NCI-H2029 treated with DMSO at 0.1 percent for 48 hours (cell line): ENCODE results near the gene KDM4B.
"Not testable (repeated sequence)": the region's sequence is repeated elsewhere in the genome, so short reads cannot be mapped to it uniquely, and the experiment has no call there.

ENCODE experiments used
- DNase-seq: peaks from one replicate; lab custom pipeline; 2025; lab: John Stamatoyannopoulos, UW

KDM4B gene

DNA sequence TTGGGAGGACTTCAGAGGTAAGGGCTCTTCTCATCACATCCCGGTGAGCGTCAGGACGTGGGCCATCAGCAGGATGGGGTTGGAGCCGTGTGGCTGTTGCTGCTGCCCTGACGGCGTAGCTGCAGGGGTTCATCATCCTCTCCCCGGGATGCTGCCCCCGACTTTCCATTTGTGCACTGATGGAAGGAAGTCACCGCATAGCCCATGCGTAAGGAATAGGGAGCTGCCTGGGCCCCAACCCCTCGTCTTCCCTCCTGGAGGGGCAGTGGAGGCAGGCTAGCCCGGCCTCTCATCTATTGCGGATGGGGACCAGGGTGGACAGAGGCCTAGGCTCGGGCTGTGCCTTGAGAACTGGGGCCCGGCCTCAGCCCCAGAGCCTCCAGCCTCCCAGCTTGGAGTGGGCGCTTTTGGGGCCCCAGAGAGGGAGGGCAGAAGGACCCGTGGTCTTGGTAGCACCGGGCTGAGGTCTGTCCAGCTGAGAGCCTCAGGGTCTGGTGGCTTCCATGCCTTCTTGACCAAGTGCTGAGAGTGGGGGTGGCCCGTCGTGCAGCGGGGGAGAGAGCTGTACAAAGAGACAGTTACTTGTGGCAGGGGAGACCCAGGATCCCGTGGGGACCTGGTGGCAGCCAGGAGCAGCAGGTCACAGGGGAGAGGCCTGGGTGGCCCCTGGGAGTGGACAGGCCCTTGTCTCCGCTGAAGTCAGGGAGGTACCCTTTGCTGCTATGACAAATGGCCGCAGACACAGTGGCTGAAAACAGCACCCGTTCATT lies 44.0 kb downstream of the KDM4B start:
- no peak for DNase-seq

DNA sequence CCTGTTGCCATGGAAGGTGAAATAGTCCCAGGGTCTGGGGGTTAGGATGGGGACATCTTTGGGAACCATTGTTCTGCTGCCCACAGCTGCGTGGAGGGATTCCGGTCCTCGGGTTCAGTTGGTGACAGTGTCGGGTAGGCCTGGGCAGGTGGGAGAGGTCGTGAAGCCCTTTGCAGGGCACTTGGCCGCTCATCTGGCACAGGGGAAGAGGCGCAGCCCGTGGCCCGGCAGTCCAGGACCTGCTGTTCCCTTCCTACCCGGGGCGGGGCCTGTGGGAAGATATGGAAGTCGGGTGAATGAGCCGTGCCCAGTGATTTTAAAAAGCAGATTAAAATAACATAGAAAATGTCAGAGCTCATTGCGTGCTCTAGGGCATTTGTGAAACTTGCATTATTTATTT lies 44.8 kb downstream of the KDM4B start:
- DNase-seq, result no peak

DNA sequence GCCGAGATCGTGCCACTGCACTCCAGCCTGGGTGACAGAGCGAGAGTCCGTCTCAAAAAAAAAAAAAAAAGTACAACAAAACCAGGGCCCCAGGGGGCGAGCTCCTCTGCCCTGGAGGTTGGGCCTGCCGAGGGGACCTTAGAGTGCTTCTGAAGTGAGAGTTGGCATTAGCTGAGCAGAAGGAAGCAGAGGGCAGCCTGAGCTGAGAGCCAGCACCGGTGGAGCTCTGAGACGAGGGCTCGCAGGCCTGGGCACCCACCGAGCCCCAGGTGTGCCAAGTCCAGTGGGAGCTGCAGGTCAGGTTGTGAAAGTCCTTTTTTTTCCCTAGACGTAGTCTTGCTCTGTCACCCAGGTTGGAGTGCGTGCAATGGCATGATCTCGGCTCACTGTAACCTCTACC lies 46.0 kb downstream of the KDM4B start:
- no peak for DNase-seq

DNA sequence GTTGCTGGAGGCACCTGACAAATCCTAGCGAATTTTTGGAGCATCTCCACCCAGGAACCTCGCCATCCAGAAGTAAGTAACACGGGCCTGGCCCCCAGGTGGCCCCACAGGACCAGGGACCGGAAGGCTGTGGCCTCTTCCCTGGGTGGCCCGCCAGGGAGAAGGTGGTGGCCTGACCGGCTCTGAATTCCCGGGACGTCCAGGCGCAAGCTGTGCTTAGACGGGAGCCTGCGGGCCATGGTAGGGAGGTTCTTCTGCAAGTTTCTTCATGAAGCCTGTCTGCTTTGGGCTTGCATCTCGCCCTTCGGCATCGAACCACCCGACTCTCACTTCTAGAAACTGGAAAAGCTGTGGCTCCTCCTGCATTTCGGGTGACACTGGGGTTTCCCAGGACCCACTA lies 47.4 kb downstream of the KDM4B start:
- no peak for DNase-seq

DNA sequence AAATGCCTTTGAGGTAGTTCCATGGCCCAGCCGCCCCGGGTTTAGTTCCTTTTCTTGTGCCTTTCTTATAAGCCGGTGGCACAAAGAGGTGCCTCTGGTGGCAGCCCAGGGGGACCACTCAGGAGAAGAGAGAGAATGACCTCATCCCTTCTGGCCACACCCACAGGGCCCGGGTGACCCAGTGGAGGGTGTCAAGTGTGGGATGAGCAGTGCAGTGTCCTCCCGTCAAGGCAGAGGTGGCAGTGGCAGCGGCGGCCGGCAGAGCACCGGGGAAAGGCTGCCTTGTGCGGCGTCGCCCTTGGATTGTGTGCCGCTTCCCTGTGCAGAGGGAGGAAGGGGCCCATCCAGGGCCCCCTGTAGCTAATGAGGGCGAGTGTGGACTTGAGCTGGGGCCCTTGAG lies 47.9 kb downstream of the KDM4B start:
- DNase-seq, result no peak

DNA sequence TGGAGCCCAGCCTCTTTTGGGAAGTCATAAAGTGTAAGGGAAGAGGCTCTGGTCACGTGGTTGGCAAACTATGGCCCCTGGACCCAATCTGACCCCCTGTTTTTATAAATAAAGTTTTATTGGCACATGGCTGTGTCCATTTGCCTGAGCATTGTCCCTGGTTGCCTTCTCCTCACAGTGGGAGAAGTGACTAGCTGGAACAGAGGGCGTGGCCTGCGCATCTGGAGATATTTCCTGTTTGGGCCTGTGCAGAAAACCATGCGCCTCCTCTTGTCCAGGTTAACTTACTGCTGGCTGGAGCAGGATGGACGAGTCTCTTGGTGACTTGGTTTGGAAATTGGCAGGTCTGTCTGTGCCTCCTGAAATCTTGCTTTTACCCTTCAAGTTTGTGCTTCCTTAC lies 48.3 kb downstream of the KDM4B start:
- no peak for DNase-seq

DNA sequence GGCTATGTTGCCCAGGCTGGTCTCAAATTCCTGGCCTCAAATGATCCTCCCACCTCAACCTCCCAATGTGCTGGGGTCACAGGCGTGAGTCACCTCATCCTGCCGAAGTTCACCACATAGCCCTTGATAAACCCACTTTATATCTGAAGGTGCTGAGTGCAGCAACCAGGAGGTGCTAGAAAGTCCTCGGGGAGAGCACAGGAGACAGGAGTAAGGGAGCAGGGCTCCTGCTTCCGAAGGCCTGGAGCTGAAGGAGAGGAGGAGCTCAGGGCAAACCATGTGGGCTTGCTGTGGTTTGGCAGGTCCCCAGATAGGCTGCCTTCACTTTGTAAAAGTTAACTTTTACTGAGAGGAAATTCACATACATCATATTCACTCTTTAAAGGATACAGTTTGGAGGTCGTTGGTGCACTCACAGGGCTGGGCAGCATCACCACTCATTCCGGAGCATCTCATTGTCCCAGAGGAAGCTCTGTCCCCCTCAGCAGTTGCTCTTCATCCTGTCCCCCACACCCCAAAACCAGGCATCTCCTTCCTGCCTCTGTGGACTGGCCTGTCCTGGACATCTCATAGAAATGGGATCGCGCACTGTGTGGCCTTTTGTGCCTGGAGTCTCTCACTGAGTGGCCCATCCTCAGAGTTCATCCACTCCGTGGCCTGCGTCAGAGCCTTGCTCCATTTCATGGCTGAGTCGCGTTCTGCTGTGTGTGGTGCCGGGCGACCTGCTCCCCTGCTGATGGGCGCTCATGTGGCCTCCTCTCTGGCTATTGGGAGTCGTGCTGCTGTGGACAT lies 49.5 kb downstream of the KDM4B start:
- DNase-seq, result no peak

DNA sequence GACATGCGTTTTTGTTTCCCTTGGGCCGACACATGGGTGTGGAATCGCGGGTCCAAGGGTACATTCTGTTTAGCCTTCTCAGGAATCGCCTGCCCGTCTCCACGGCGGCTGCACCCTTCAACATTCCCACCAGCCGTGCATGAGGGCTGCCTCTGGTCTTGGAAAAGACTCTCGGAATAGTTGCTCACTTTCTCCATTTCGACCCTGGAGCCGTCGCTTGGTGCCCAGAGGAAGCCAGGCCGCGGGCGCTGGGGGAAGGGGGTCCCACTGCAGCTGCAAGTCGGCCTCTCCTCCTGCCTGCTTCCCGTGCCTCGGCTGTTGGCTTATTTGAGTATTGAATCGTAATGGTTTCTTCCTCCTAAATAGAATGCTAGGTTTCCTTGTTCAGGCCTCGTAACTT lies 51.5 kb downstream of the KDM4B start:
- DNase-seq, result no peak

DNA sequence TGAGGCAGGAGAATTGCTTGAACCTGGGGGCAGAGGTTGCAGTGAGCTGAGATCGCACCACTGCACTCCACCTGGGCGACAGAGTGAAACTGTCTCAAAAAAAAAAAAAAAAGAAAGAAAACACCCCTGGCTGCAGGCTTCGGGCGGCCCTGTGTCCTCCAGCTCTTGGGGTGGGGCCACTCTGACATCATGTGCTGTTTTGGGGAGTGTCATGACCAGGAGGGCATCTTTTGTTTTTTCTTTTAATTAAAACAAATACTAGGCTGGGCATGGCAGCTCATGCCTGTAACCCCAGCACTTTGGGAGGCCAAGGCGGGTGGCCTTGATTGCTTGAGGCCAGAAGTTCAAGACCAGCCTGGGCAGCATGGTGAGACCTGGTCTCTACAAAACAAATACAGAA lies 52.1 kb downstream of the KDM4B start:
- no peak for DNase-seq

DNA sequence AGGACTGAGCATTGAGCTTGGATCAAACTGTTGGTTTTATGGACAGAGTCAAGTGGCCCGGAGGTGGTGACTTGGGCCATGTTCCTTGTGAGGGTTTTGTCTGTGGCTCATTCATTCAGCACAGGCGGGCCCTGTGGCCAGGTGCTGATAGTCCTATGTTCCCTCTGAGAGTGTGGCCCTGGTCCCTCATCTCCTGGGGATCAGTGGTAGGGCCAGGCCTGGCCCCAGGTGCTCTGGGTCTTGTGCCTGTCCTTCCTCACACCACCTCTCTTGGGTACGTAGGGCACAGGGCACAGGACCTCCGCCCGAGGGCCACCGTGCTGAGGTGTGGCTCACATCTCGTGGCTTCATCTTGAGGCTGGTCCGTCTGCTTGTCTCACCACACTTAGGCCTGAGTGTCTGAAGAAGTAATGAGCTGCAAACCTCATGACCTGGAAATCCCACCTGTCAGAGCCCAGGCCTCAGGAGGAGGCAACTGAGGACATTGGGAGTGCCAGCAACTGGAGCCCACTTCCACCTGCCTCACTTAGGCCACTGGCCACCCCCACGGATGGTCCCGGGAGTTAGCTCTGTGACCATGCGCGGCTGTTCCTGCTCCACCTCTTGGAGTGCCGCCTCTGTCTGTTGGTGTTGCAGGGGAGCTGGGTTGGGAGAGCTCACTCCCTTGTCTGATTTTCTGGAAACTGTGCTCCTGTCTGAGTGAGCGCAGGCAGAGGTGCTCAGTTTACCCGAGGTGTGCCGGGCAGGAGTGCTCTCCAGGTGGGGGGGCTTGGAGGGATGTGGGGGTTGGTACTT lies 53.4 kb downstream of the KDM4B start:
- DNase-seq, result no peak

DNA sequence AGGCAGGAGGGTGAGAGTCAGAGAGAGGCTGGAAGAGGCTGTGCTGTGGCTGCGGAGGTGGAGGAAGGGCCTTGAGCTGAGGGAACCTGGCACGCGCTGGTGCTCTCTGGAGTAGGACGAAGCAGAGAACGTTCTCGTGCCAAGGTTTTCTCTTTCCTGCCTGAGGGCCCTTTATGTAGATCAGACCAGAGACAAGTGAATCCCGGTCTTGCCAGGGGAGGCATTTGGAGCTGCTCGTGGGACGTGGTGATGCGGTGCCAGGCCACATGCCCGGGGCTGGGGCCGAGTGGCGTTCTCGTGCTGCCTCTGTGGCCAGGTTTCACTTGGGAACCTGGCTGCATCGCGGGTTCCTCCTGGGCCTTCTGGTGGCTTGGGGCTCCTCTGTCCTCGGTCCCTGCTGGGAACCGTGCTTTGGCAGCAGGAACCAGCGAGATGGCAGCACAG lies 54.2 kb downstream of the KDM4B start:
- no peak for DNase-seq

DNA sequence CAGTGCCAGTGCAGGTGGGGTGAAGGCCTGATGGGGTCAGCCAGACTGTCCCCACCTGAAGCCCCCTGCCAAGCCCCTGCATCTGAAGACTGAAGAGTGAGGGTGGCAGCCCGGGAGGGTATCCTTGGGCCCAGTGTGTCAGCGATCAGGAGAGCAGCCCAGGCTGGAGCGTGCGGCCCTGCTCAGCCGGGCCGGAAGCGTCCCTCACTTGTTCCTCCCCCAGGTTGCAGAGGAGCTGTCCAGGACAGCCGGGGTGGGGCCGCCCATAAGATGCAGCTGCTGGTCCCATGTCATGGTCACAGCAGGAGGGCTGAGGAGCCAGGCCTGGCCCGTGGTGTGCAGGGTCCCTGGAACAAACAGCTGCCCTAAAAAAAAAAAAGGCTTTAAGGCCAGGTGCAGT lies 55.4 kb downstream of the KDM4B start:
- DNase-seq, result no peak

DNA sequence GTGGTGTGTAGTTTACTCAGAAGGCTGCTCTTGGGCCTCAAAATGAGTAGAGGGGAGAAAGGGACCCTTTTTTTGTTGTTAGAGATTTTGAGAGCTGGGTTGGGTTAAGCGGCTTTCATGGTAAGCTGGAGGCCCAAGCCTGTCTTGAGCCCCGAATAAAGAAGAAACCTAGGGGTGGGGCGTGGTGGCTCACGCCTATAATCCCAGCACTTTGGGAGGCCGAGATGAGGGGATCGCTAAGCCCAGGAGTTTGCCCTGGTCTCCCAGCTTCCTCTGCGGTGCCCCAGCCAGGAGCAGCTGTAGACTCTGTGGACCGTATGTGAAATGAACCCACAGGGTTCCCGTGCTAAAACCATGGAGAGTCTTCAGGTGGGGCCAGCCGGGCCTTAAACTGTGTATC lies 56.1 kb downstream of the KDM4B start:
- no peak for DNase-seq

DNA sequence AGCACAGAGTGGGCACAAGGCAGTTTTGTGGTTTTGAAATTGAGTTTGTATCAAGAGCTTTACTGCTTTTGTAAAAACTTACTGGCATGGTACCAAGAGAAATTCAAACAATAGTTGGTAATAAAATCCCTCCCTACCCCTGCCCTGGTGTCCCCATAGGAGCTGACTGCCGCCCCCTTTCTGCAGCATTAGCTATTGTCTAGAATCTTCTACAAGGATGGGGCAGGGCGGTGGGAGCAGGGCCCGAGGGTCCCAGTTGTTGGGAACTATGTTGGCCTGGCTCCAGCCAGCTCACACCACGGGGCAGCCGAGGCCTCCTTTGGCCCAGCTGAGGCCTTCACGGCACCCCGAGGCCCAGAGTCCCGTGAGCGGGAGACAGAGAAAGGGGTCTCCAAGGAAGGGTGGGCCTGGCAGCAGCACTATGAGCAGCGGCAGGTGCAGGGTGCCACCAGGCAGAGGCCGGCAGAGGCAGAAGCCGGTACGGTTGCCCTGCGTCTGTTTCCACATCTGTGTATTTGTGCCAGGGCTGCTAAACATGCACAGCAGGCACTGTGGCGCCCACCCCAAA lies 57.9 kb downstream of the KDM4B start:
- DNase-seq, result no peak

DNA sequence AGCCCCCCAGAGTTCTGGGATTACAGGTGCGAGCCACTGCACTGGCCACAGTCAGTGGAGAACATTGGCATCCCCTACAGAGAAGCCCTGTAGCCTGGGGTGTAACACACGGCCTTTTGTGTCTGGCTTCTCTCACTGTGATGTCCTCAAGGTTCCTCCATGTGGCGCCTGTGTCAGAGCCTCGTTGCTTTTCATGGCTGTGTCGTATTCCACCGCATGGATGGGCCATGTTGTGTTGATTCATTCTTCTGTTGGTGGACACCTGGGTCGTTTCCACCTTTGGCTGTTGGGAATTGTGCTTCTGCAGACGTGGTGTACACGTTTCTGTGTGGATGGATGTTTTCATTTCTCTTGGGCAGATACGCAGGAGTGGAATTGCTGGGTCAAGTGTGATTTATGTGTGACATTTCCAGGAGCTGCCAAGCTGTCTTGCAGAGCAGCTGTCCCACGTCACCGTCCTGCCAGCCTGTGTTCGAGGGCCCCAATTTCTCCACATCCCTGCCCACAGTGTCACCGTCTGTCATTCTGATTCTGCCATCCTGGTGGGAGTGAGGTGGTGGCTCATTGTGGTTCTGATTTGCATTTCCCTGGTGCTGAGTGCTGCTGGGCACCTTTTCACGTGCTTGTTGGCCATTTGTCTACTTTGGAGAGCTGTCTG lies 59.4 kb downstream of the KDM4B start:
- no peak for DNase-seq

DNA sequence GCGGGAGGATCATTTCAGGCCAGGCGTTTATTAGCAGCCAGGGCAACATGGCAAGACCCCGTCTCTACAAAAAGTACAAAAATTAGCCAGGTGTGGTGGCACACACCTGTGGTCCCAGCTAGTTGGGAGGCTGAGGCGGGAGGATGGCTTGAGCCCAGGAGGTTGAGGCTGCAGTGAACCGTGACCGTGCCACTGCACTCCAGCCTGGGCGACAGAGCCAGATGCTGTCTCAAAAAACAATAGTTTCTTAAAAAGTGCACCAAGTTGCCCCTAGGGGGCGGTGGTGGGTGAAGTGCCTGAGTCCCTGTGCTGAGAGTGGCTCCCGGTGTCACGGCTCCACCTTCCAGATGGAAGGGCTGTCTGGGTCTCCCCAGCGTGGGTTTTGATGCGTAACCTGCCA lies 60.7 kb downstream of the KDM4B start:
- DNase-seq, result not testable (repeated sequence)

DNA sequence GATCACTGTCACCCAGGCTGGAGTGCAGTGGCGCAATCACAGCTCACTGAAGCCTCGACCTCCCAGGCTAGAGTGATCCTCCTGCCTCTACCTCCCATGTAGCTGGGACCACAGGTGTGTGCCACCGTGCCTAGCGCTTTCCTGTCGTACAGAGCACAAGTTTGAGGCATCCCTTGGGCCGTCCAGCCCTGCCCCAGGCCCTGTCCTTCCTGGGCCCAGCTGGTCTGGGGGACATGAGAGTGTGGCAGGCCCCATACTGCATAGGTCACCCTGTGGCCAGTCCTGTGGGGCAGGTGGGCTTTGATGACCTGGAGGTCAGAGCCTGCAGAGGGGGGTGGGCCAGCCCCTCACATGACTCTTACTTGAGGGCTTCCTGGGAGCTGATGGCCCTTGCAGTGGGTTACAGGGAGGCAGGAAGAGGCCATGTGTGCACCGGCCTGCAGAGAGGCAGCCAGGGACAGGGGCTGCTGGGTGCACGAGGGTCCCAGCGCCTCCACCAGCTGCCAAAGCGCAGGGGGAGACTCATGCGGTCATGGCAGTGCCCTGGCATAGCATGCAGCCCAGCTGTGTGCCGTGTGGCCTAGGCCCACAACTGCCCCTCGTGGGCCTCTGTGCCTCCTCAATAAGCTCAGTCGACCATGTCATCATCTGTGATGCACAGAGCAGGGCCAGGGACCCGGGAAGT lies 61.4 kb downstream of the KDM4B start:
- no peak for DNase-seq

DNA sequence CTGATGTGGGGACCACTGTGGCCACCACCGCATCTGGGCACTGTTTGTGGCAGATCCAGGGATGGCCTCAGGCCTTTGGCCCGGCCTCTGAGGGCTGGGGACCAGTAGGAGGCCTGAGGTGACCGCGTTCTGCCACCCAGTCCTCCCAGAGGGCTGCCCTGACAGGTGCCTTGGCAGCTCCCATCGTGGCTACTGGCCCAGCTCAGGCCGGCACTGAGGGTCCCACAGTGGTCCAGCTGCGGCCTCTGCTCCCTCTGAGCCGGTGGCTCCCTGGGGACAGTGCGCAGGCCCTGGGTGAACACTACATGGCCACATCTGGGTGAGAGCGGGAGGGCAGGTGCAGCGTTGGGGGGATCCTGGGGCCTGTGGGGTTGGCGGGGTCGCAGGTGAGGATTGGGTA lies 61.9 kb downstream of the KDM4B start:
- no peak for DNase-seq

DNA sequence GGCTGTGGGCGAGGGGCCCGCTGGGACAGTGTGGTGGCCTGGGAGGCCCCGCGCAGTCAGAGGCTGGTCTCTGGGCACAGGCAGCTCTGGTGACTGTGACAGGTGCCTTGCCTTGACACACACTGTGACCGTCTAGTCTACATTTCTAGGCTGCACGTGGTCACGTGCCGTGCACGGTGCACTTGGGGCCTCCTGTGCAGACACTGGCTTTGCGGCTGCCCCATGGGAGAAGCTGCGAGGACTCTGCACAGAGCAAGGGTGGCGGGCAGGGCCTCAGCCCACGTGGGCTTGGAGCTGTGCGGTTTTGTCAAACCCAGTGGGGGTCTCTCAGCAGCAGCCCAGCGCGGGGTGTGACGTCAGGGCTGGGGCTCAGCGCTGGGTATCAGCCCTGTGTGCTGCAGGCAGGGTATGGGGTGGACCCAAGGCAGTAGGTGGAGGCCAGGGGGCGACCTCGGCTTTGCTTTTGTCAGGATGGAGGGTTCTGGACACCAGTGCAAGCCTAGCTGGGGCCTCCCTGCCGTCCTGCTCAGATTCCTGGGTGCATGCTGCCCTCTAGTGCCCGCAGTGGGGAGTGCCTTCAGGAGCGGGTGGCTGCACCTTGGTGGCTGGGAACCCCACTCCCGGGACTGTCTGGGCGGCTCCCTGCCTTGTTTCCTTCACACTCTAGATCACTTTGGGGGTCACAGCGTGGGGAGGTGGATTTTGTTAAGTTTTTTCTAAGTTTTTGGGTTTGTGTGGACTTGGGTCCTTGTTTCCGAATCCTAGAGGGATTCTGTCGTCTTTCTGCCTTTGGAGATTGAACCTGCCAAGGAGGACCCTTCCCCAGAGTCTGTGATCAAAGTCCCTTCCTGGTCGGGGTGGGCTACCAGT lies 62.6 kb downstream of the KDM4B start:
- peak; percentile 15 for DNase-seq
